NCI-H1048 (cell line): ENCODE data around the gene PLEKHM1.

Experiments
- DNase-seq: peaks from one replicate; lab custom pipeline; 2025; lab: John Stamatoyannopoulos, UW

Gene PLEKHM1

GRCh38 chr17:45427181-45427835 lies 63.2 kb downstream of the PLEKHM1 start:
- DNase-seq = no peak

- DNase-seq = no peak
These were observed 64.0 kb downstream of the PLEKHM1 start for GRCh38 chr17:45426561-45426960.

GRCh38 chr17:45425984-45426413 lies 64.5 kb downstream of the PLEKHM1 start:
- DNase-seq = no peak

- no peak for DNase-seq
These were observed 65.2 kb downstream of the PLEKHM1 start for GRCh38 chr17:45425125-45425983.

GRCh38 chr17:45424769-45425124 lies 65.8 kb downstream of the PLEKHM1 start:
- no peak for DNase-seq

GRCh38 chr17:45423975-45424335 lies 66.6 kb downstream of the PLEKHM1 start:
- DNase-seq = no peak

- no peak for DNase-seq
These were observed 67.1 kb downstream of the PLEKHM1 start for GRCh38 chr17:45423304-45423974.

GRCh38 chr17:45414990-45415881 lies 75.3 kb downstream of the PLEKHM1 start:
- DNase-seq = no peak

GRCh38 chr17:45413498-45413923 lies 77.0 kb downstream of the PLEKHM1 start:
- DNase-seq = no peak

GRCh38 chr17:45411348-45412105 lies 79.0 kb downstream of the PLEKHM1 start:
- DNase-seq = no peak

GRCh38 chr17:45410144-45411091 lies 80.1 kb downstream of the PLEKHM1 start:
- DNase-seq = no peak

GRCh38 chr17:45409659-45410076 lies 80.9 kb downstream of the PLEKHM1 start:
- DNase-seq = no peak

GRCh38 chr17:45408611-45409421 lies 81.7 kb downstream of the PLEKHM1 start:
- no peak for DNase-seq

GRCh38 chr17:45406107-45406506 lies 84.4 kb downstream of the PLEKHM1 start:
- no peak for DNase-seq

- no peak for DNase-seq
These were observed 85.1 kb downstream of the PLEKHM1 start for GRCh38 chr17:45405250-45406086.

GRCh38 chr17:45404870-45405249 lies 85.7 kb downstream of the PLEKHM1 start:
- DNase-seq = no peak

GRCh38 chr17:45403906-45404490 lies 86.5 kb downstream of the PLEKHM1 start:
- no peak for DNase-seq

- no peak for DNase-seq
These were observed 87.6 kb downstream of the PLEKHM1 start for GRCh38 chr17:45402916-45403315.
